NCI-H748 treated with DMSO at 0.1 percent for 48 hours (cell line): ENCODE data around the gene SH3D21.

Source experiments
- DNase-seq: peaks from one replicate; lab custom pipeline; 2025; lab: John Stamatoyannopoulos, UW

SH3D21 gene

GRCh38 chr1:36330940-36331339 is 24.8 kb downstream of the SH3D21 start:
- no peak for DNase-seq

- DNase-seq = no peak
These were observed 31.7 kb downstream of the SH3D21 start for GRCh38 chr1:36337830-36338229.

GRCh38 chr1:36339215-36339614 is 33.0 kb downstream of the SH3D21 start:
- no peak for DNase-seq

GRCh38 chr1:36339615-36340014 is 33.4 kb downstream of the SH3D21 start:
- no peak for DNase-seq

- no peak for DNase-seq
These were observed 35.6 kb downstream of the SH3D21 start for GRCh38 chr1:36341626-36342320.

GRCh38 chr1:36342426-36343185 is 36.4 kb downstream of the SH3D21 start:
- no peak for DNase-seq

- DNase-seq = no peak
These were observed 37.7 kb downstream of the SH3D21 start for GRCh38 chr1:36343651-36344394.

- DNase-seq = no peak
These were observed 38.2 kb downstream of the SH3D21 start for GRCh38 chr1:36344395-36344680.

- DNase-seq = no peak
These were observed 39.2 kb downstream of the SH3D21 start for GRCh38 chr1:36345353-36345752.

GRCh38 chr1:36346741-36347370 is 40.7 kb downstream of the SH3D21 start:
- no peak for DNase-seq

GRCh38 chr1:36349241-36349671 is 43.1 kb downstream of the SH3D21 start:
- DNase-seq = no peak

- DNase-seq = no peak
These were observed 43.7 kb downstream of the SH3D21 start for GRCh38 chr1:36349839-36350238.

- no peak for DNase-seq
These were observed 44.6 kb downstream of the SH3D21 start for GRCh38 chr1:36350659-36351226.

- no peak for DNase-seq
These were observed 45.2 kb downstream of the SH3D21 start for GRCh38 chr1:36351227-36351977.

- no peak for DNase-seq
These were observed 46.1 kb downstream of the SH3D21 start for GRCh38 chr1:36352125-36352909.

- DNase-seq = no peak
These were observed 47.0 kb downstream of the SH3D21 start for GRCh38 chr1:36352910-36353878.

GRCh38 chr1:36354486-36354885 is 48.3 kb downstream of the SH3D21 start:
- no peak for DNase-seq

- DNase-seq = no peak
These were observed 49.6 kb downstream of the SH3D21 start for GRCh38 chr1:36355811-36356210.

GRCh38 chr1:36358514-36359084 is 52.4 kb downstream of the SH3D21 start:
- DNase-seq = no peak
